Measurements from ENCODE around the gene HBQ1. TPM values are rescaled to one million over a fixed set of nuclear protein-coding genes. Genes with fewer than 3 reads are reported as not detected.
"Not testable (repeated sequence)": the region's sequence is repeated elsewhere in the genome, so short reads cannot be mapped to it uniquely, and the experiment has no call there.

The HBQ1 gene
- 2.2 and 2.5 TPM in 2 replicates for total RNA-seq (2014; rRNA removed; shearing (Covaris generic))
- polyA plus RNA-seq (2015; cell fraction: cytosol; rRNA removed), result 2.6 and 3.2 TPM in 2 replicates
- polyA plus RNA-seq (2015; cell fraction: nucleus; rRNA removed), result 3.2 TPM in 1 of 2 replicates, not detected in the other

DNA sequence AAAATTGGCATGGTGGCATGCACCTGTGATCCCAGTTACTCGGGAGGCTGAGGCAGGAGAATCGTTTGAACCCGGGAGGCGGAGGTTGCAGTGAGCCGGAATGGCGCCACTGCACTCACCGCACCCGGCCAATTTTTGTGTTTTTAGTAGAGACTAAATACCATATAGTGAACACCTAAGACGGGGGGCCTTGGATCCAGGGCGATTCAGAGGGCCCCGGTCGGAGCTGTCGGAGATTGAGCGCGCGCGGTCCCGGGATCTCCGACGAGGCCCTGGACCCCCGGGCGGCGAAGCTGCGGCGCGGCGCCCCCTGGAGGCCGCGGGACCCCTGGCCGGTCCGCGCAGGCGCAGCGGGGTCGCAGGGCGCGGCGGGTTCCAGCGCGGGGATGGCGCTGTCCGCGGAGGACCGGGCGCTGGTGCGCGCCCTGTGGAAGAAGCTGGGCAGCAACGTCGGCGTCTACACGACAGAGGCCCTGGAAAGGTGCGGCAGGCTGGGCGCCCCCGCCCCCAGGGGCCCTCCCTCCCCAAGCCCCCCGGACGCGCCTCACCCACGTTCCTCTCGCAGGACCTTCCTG, at the start of gene HBQ1:
TSS of gene HBQ1 (plus strand) at position 359 of the 575 bp plus-strand sequence. CDS start at position 387, 28 bp downstream.
- in situ Hi-C loops (cut with HindIII; ENCODE audit: low pct_unique_long_range_greater_than_20kb, low sequenced_read_pairs), result no loop called here
- peak; percentile 35 for DNase-seq (ENCODE audit: low read depth, low spot score)

- in situ Hi-C loops (cut with HindIII; ENCODE audit: low pct_unique_long_range_greater_than_20kb, low sequenced_read_pairs), result no loop called here
- DNase-seq (ENCODE audit: low read depth, low spot score), result no peak
Measured at GRCh38 chr16:130533-131173, 49.6 kb upstream of the HBQ1 start.

- no peak for DNase-seq (ENCODE audit: low read depth, low spot score)
- in situ Hi-C loops (cut with HindIII; ENCODE audit: low pct_unique_long_range_greater_than_20kb, low sequenced_read_pairs), result no loop called here
Measured at GRCh38 chr16:132120-132519, 48.1 kb upstream of the HBQ1 start.

GRCh38 chr16:133716-134115, 46.5 kb upstream of the HBQ1 start:
- in situ Hi-C loops (cut with HindIII; ENCODE audit: low pct_unique_long_range_greater_than_20kb, low sequenced_read_pairs), result no loop called here
- DNase-seq (ENCODE audit: low read depth, low spot score), result no peak

GRCh38 chr16:138049-138417, 42.2 kb upstream of the HBQ1 start:
- in situ Hi-C loops (cut with HindIII; ENCODE audit: low pct_unique_long_range_greater_than_20kb, low sequenced_read_pairs), result no loop called here
- DNase-seq (ENCODE audit: low read depth, low spot score), result no peak

DNA sequence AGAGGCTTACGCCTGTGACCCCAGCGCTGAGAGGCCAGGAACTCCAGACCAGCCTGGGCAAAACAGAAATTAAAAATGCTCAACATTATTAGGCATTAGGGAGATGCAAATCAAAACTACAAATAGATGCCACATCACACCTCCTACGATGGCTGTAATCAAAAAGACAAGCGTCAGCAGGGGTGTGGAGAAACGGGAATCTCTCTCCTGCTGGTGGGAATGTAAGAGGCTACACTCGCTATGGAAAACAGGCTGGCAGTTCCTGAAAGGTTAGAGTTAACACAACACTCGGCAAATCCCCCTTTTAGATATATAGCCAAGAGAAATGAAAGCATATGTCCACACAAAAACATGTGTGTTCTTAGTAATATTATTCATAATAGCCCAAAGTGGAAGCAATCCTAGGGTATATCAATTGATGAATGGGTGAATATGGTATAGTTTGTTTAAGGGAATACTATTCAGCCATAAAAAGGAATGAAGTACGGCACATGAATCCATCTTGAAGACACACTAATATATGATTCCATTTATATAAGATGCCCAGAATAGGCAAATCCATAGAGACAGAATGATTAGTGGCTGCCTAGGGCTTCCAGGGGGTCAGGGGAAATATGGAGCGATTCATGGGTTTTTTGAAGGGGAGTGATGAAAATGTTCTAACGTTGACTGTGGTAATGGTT, 39.9 kb upstream of the HBQ1 start:
- DNase-seq (ENCODE audit: low read depth, low spot score), result no peak
- in situ Hi-C loops (cut with HindIII; ENCODE audit: low pct_unique_long_range_greater_than_20kb, low sequenced_read_pairs), result no loop called here

DNA sequence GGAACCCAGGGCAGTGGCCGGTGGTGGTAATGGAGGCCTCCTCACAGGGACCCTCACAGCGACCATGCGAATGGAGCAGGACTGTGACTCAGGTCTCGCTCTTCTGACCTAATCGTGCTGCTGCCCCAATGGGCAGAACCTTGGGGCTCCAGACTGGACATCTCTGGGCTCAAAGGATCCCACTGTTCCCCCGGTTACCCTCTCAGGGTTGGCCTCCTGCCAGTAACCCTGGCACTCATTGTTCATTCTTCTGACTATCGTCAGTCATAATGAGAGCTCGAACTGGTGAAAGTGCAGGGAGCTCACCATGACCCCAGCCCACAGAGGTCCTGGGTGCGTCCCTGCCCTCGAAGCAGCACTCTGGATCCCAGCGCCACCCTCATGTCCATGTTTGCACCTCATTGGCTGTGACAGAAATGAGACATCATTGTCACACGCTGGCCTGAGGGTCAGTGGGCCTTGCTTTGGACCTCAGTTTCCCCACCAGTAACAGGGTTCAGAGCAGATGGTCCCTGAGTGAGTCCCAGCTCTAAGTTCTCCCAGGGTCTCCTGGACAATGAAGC, 37.8 kb upstream of the HBQ1 start:
- in situ Hi-C loops (cut with HindIII; ENCODE audit: low pct_unique_long_range_greater_than_20kb, low sequenced_read_pairs), result no loop called here
- DNase-seq (ENCODE audit: low read depth, low spot score), result peak; percentile 55

DNA sequence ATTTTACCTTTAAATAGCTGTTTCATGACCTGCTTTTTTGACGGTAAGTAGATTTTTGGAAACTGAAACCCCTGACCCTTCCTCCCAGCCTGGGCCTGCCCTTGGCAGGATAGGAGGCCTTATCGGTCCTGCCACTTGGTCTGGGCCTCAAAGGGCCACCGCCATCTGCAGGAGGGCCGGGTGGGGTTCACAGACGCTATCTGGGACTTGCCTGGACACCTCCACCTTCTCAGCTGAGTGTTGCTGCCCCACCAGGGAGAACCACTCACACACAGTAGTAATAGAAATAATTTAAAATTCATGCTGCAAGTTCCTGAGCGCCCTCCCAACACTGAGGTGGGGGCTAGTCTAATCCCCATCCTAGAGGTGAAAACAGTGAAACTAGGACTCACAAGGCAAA, 37.2 kb upstream of the HBQ1 start:
- in situ Hi-C loops (cut with HindIII; ENCODE audit: low pct_unique_long_range_greater_than_20kb, low sequenced_read_pairs), result no loop called here
- no peak for DNase-seq (ENCODE audit: low read depth, low spot score)

- DNase-seq (ENCODE audit: low read depth, low spot score), result no peak
- in situ Hi-C loops (cut with HindIII; ENCODE audit: low pct_unique_long_range_greater_than_20kb, low sequenced_read_pairs), result no loop called here
Measured at GRCh38 chr16:143456-143855, 36.8 kb upstream of the HBQ1 start.

DNA sequence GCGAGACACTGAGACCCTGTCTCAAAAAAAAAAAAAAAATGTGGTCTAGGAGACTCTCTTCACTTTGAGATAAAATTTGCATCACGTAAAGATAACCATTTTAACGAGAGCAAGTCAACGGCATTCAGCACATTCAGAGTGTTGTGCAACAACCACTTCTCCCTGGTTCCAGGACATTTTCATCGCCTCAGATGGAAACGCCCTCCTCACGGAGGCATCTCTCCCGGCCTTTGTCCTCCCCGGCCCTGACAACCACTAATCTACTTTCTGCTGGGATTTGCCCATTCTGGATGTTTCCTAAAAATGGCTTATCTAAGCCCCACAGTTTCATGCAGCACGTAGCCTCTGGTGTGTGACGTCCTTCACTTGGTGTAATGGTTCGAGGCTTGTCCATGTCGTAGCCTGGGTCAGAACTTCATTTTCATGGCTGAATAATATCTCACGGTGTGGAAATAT, 35.4 kb upstream of the HBQ1 start:
- in situ Hi-C loops (cut with HindIII; ENCODE audit: low pct_unique_long_range_greater_than_20kb, low sequenced_read_pairs), result no loop called here
- DNase-seq (ENCODE audit: low read depth, low spot score), result no peak

DNA sequence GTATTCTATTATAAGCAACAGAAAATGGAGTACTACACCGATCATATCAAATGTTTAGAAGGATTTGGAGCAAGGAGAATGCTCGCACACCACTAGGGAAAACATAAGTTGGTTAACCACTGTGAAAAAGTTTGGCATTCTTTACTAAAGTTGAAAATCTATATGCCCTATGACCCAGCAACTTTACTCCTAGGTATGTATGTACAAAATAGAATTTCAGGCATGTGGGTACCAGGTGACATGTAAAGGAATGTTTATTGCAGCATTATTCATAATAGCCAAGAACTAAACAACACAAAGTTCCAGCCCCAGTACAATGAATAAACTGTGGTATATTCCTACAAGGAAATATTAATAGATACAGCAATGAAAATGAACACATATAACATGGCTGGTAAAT, 33.6 kb upstream of the HBQ1 start:
- in situ Hi-C loops (cut with HindIII; ENCODE audit: low pct_unique_long_range_greater_than_20kb, low sequenced_read_pairs), result no loop called here
- DNase-seq (ENCODE audit: low read depth, low spot score), result no peak

DNA sequence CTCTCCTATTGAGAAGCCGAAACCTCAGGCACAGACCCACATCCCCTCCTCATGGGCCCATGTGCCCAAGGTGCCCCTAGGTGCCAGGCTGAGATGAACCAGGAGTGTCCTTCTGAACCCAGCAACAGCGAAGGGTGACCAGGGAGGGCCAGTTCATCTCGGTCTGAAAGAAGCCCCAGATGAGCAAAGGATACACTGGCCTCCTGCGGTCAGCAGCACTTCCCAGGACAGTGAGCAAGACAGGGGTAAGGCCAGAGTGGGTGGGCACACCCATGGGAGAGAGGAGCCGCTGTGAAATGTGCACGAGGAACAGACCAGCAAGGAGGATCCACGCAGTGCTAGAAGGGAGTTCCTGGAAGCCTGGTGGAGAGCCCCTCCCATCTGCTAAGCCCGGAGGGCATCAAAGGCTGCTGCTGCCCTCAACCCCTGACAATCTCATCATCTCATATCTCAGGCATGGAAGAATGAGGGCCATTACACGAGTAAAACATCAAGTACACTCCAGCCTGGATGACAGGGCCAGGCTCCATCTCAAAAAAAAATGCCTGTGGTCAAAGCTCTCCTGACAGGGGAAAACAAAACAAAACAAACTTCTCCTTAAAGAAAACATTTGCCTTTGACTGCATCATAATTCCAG, 31.1 kb upstream of the HBQ1 start:
- peak; percentile 21 for DNase-seq (ENCODE audit: low read depth, low spot score)
- in situ Hi-C loops (cut with HindIII; ENCODE audit: low pct_unique_long_range_greater_than_20kb, low sequenced_read_pairs), result no loop called here

GRCh38 chr16:152141-153128, 27.8 kb upstream of the HBQ1 start, which contains the start of gene HBZ:
Gene HBZ (plus strand): TSS chr16:152644. CDS start chr16:152910, 266 bp downstream.
- in situ Hi-C loops (cut with HindIII; ENCODE audit: low pct_unique_long_range_greater_than_20kb, low sequenced_read_pairs), result no loop called here
- no peak for DNase-seq (ENCODE audit: low read depth, low spot score)

DNA sequence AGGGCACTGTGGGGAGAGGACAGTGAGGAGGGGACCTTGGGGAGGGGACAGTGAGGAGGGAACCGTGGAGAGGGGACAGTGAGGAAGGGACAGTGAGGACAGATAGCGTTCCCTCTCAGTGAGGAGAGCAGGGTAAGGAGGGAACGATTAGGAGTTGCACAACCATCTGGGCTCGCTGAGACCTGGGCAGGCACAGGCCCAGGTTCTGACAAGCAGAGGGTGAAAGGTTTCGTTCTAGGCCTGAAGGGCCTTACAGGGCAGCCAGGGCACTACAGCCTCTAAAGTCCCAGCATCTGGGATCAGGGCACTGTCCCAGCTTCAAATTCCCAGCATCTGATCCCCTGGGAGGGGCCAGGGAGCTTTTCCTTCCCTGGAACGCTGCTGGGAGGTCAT, 27.1 kb upstream of the HBQ1 start:
- in situ Hi-C loops (cut with HindIII; ENCODE audit: low pct_unique_long_range_greater_than_20kb, low sequenced_read_pairs), result not testable (repeated sequence)

GRCh38 chr16:153550-154216, 26.6 kb upstream of the HBQ1 start:
- DNase-seq (ENCODE audit: low read depth, low spot score); in situ Hi-C loops (cut with HindIII; ENCODE audit: low pct_unique_long_range_greater_than_20kb, low sequenced_read_pairs): not testable (repeated sequence)

More for the DNA sequence above, 27.1 kb upstream of the HBQ1 start:
- DNase-seq (ENCODE audit: low read depth, low spot score), result not testable (repeated sequence)
